B cell (primary cell): ENCODE measurements around the gene WDR31. TPM values are rescaled to one million over a fixed set of nuclear protein-coding genes. Genes with fewer than 3 reads are reported as not detected.
"Not testable (repeated sequence)": the region's sequence is repeated elsewhere in the genome, so short reads cannot be mapped to it uniquely, and the experiment has no call there.

Source experiments
- ATAC-seq: fragments of 200-7000 bp; cut with Tn5 transposase; one replicate; pipeline ENCODE4 v1.10.0; 2021; ENCODE audit warnings: low read depth, mild to moderate bottlenecking, moderate number of reproducible peaks, moderate library complexity
- CTCF ChIA-PET: fragments of 350-600 bp; sonication (Branson Sonifier 250); formaldehyde crosslinking; loops from one replicate; lab custom pipeline; 2021; ENCODE audit warnings: antibody characterized with exemption, inconsistent platforms; lab: Charles Lee
- POLR2A ChIA-PET: fragments of 350-600 bp; sonication (Branson Sonifier 250); formaldehyde crosslinking; loops from one replicate; lab custom pipeline; 2021; ENCODE audit warnings: antibody characterized with exemption; lab: Charles Lee
- DNase-seq: peaks from one replicate; pipeline ENCODE4 v3.0.0; 2013
- H2AFZ ChIP-seq: 2 replicates; pipeline ENCODE4 v1.6.1; 2012; ENCODE audit warnings: mild to moderate bottlenecking, low read depth, low read length; ENCODE audit not compliant: insufficient read depth, poor library complexity, severe bottlenecking
- H3K27ac ChIP-seq, 2 donors: 1 replicate in 1 of 2; 2 replicates in 1 of 2; pipeline ENCODE4 v1.5.1; 2012 to 2013; ENCODE audit warnings: low read length in 2 of 2, mild to moderate bottlenecking in 2 of 2, moderate library complexity in 1 of 2
- H3K27me3 ChIP-seq, 4 experiments: fragments of 200-600 bp in 1 of 4; sonication (generic) in 1 of 4; replicated peaks in 1 of 4; 1 replicate in 2 of 4; 2 replicates in 2 of 4; pipeline versions ENCODE4 v1.6.1 to v1.7.0; 2013 to 2016; ENCODE audit warnings: low read length in 3 of 4, mild to moderate bottlenecking in 2 of 4, mixed read lengths in 1 of 4, moderate library complexity in 1 of 4; ENCODE audit not compliant: insufficient read depth in 4 of 4, control insufficient read depth in 3 of 4; ENCODE audit errors: control extremely low read depth in 1 of 4
- H3K36me3 ChIP-seq, 2 experiments: replicated peaks in 1 of 2; 1 replicate in 1 of 2; 2 replicates in 1 of 2; pipeline versions ENCODE4 v1.6.1 to v1.7.1; 2013; ENCODE audit warnings: low read length in 1 of 2; ENCODE audit not compliant: insufficient read depth in 2 of 2, control insufficient read depth in 1 of 2; ENCODE audit errors: control extremely low read depth in 1 of 2, extremely low read depth in 1 of 2
- H3K4me1 ChIP-seq, 2 donors: fragments of 200-600 bp in 1 of 2; sonication (generic) in 1 of 2; 1 replicate in 1 of 2; 2 replicates in 1 of 2; pipeline versions ENCODE4 v1.5.1 to v1.6.1; 2013 to 2017; ENCODE audit warnings: low read length in 2 of 2; ENCODE audit not compliant: control insufficient read depth in 2 of 2, insufficient read depth in 2 of 2
- H3K4me2 ChIP-seq: replicated peaks from 2 replicates; pipeline ENCODE3; 2012; ENCODE audit warnings: mild to moderate bottlenecking, low read depth, low read length; ENCODE audit not compliant: poor library complexity, severe bottlenecking
- H3K4me3 ChIP-seq, 5 experiments: fragments of 200-600 bp in 1 of 5; sonication (generic) in 1 of 5; 1 replicate in 3 of 5; 2 replicates in 2 of 5; pipeline versions ENCODE4 v1.5.1 to v1.7.0; 2011 to 2016; ENCODE audit warnings: low read length in 4 of 5, mild to moderate bottlenecking in 4 of 5, low read depth in 2 of 5, control low read depth in 1 of 5, moderate library complexity in 1 of 5; ENCODE audit not compliant: insufficient read depth in 1 of 5; ENCODE audit errors: control extremely low read depth in 1 of 5, extremely low read depth in 1 of 5
- H3K79me2 ChIP-seq: fragments of 200-600 bp; sonication (generic); one replicate; pipeline ENCODE4 v1.6.0; 2016; ENCODE audit warnings: low read length; ENCODE audit not compliant: control insufficient read depth, insufficient read depth
- H3K9ac ChIP-seq: fragments of 200-600 bp; sonication (generic); 2 replicates; pipeline ENCODE4 v1.6.1; 2017; ENCODE audit warnings: mild to moderate bottlenecking, low read length, moderate library complexity
- H3K9me3 ChIP-seq, 3 donors: one replicate each; pipeline versions ENCODE4 v1.6.1 to v1.7.1; 2013; ENCODE audit warnings: low read length in 2 of 3; ENCODE audit not compliant: control insufficient read depth in 2 of 3, insufficient read depth in 1 of 3; ENCODE audit errors: control extremely low read depth in 1 of 3
- H4K20me1 ChIP-seq: 2 replicates; pipeline ENCODE4 v1.6.0; 2012; ENCODE audit warnings: mild to moderate bottlenecking, low read length; ENCODE audit not compliant: insufficient read depth, control insufficient read depth, poor library complexity, severe bottlenecking
- H3K27ac Mint-ChIP-seq: one replicate; pipeline ENCODE4 v1.8.0; 2021; ENCODE audit warnings: mixed read lengths
- H3K27me3 Mint-ChIP-seq: one replicate; pipeline ENCODE4 v1.8.0; 2021; ENCODE audit warnings: mixed read lengths
- H3K4me1 Mint-ChIP-seq: one replicate; pipeline ENCODE4 v1.8.0; 2021; ENCODE audit warnings: mixed read lengths
- H3K4me3 Mint-ChIP-seq: one replicate; pipeline ENCODE4 v1.8.0; 2021; ENCODE audit warnings: mixed read lengths
- H3K9me3 Mint-ChIP-seq: one replicate; pipeline ENCODE4 v1.8.0; 2022; ENCODE audit warnings: mixed read lengths; ENCODE audit not compliant: insufficient read depth
- EZH2 ChIP-seq: IDR thresholded peaks from 2 replicates; pipeline ENCODE4 v1.6.1; 2012; ENCODE audit warnings: borderline replicate concordance, low read depth, mild to moderate bottlenecking, moderate library complexity, low read length; ENCODE audit not compliant: insufficient read depth, poor library complexity, severe bottlenecking
- WGBS: methylation state at CpG from one replicate; pipeline ENCODE4 v1.1.5; 2013; ENCODE audit warnings: missing lambda C conversion rate; ENCODE audit not compliant: insufficient coverage; 5-methylcytosine and 5-hydroxymethylcytosine counted together
- intact Hi-C: fragments of 100-400 bp; cut with micrococcal nuclease; formaldehyde crosslinking; loops from one replicate; pipeline ENCODE4 v1.10.0; 2022
- polyA plus RNA-seq: library from polyadenylated mRNA; depleted of rRNA; stranded (reverse); fragments of >200 nt; gene quantifications from 2 replicates; pipeline ENCODE4 v1.2.3, GENCODE V29; 2012
- total RNA-seq, 2 donors: library from RNA; stranded (reverse); fragments of 120-200 nt in 1 of 2; gene quantifications; 1 replicate in 1 of 2; 2 replicates in 1 of 2; pipeline versions ENCODE4 v1.2.3 to v1.2.4, GENCODE V29; 2013 to 2022
- TF ChIP-seq, protein P1 (sequence below): fragments of 200-600 bp; IDR thresholded peaks from one replicate; pipeline ENCODE4 v1.8.0; 2022; ENCODE audit warnings: antibody characterized with exemption, mild to moderate bottlenecking

The WDR31 gene
- total and polyA plus RNA-seq, 2 donors (not counting 1 experiment from before 2014, with no cell fraction given): 0.36 to 0.62 TPM

DNA sequence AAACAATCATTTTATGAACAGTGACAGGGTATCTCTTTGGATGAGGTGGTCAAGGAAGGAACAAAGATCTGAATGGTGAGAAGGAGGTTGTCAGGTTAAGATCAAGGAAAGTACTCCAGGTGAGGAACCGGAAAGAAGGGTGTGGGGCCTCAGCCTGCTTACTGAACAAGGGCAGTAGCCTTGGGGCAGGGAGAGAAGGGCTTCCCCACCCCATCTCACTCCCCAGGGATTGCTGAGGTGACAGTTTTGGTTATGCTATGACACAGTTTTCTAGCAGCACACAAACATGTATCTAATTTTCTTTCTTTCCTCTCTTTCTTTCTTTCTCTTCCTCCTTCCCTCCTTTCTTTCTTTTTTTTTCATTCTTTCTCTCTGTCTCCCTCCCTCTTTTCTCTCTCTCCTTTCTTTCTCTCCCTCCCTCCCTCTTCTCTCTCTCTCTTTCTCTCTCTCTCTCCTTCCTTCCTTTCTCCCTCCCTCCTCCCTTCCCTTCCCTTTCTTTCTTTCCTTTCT, 40.8 kb upstream of the WDR31 start:
- Histone ChIP-seq H4K20me1 (no peaks in the 10 kb centered on the region), H3K27ac (peak overlapping the region; percentile 3 to 44), H2AFZ (peak overlapping the region; percentile 66), H3K4me1 (peaks cover 3 to 15% of the 10 kb centered on the region in 2 donors), H3K79me2 (no peaks in the 10 kb centered on the region), H3K36me3 (no peaks in the 10 kb centered on the region), H3K4me3 (no peak overlapping the region), H3K9me3 (no peaks in the 10 kb centered on the region), H3K27me3 (no peaks in the 10 kb centered on the region), H3K9ac (no peak overlapping the region), H3K4me2 (peak overlapping the region; percentile 2)
- TF ChIP-seq, protein P1, sequence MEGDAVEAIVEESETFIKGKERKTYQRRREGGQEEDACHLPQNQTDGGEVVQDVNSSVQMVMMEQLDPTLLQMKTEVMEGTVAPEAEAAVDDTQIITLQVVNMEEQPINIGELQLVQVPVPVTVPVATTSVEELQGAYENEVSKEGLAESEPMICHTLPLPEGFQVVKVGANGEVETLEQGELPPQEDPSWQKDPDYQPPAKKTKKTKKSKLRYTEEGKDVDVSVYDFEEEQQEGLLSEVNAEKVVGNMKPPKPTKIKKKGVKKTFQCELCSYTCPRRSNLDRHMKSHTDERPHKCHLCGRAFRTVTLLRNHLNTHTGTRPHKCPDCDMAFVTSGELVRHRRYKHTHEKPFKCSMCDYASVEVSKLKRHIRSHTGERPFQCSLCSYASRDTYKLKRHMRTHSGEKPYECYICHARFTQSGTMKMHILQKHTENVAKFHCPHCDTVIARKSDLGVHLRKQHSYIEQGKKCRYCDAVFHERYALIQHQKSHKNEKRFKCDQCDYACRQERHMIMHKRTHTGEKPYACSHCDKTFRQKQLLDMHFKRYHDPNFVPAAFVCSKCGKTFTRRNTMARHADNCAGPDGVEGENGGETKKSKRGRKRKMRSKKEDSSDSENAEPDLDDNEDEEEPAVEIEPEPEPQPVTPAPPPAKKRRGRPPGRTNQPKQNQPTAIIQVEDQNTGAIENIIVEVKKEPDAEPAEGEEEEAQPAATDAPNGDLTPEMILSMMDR: no peak
- no peak for TF ChIP-seq EZH2
- peak; percentile 25 for ATAC-seq
- WGBS: no CpG with 5 or more reads among the region's 1 CpG
- Mint-ChIP-seq H3K4me3 (peak overlapping the region; percentile 7), H3K27ac (peak overlapping the region; percentile 73), H3K9me3 (no peaks in the 10 kb centered on the region), H3K4me1 (peaks cover 11% of the 10 kb centered on the region), H3K27me3 (no peaks in the 10 kb centered on the region)
- peak; percentile 57 for DNase-seq
- POLR2A ChIA-PET: interaction anchor here (0.6 kb wide), 1 partner anchor 180 kb away, joined by 7 read pairs; no protein-coding TSS in a partner anchor
- CTCF ChIA-PET: no interaction called here
- intact Hi-C loops: loop anchor here (2.0 kb wide), 1 partner anchor 20 kb away; the partner anchor contains the start of gene ALAD

GRCh38 chr9:113379829-113380210, 39.7 kb upstream of the WDR31 start:
- not testable (repeated sequence) for H3K4me3 ChIP-seq
- no CpG with 5 or more reads among the region's 2 CpGs for WGBS

GRCh38 chr9:113379094-113379828, 39.2 kb upstream of the WDR31 start:
- H3K4me3 Mint-ChIP-seq, H3K9ac ChIP-seq, DNase-seq, CTCF ChIA-PET, H3K27me3 Mint-ChIP-seq, H3K79me2 ChIP-seq, ATAC-seq, intact Hi-C loops, H2AFZ ChIP-seq, H3K4me2 ChIP-seq, H3K27ac ChIP-seq, H3K27me3 ChIP-seq, POLR2A ChIA-PET, H3K9me3 ChIP-seq, H3K9me3 Mint-ChIP-seq, H3K4me3 ChIP-seq, H4K20me1 ChIP-seq: not testable (repeated sequence)
- Histone ChIP-seq H3K4me1 (peaks cover 7 to 21% of the 10 kb centered on the region in 2 donors), H3K36me3 (peaks cover 0 to 12% of the 10 kb centered on the region in 2 experiments)
- Mint-ChIP-seq H3K4me1 (peaks cover 25% of the 10 kb centered on the region), H3K27ac (peak overlapping the region; percentile 32)
- 74% methylated on average over 14 of the region's 24 CpGs for WGBS

More at GRCh38 chr9:113379829-113380210, 39.7 kb upstream of the WDR31 start:
- intact Hi-C loops: loop anchor here (2.0 kb wide), 1 partner anchor 21 kb away; the partner anchor contains the start of gene ALAD
- H3K9me3 ChIP-seq, H3K79me2 ChIP-seq, DNase-seq, H3K27me3 ChIP-seq, H3K9me3 Mint-ChIP-seq, CTCF ChIA-PET, ATAC-seq, H2AFZ ChIP-seq, POLR2A ChIA-PET, H3K27ac ChIP-seq, H3K4me3 Mint-ChIP-seq, H3K9ac ChIP-seq, H3K27me3 Mint-ChIP-seq, H3K36me3 ChIP-seq, H3K4me2 ChIP-seq, H4K20me1 ChIP-seq: not testable (repeated sequence)
- Mint-ChIP-seq H3K4me1 (peaks cover 22% of the 10 kb centered on the region), H3K27ac (peak overlapping the region; percentile 3)
- peaks cover 7 to 21% of the 10 kb centered on the region in 2 donors for H3K4me1 ChIP-seq
